ENCODE measurements around the gene PACS2.
"Not testable (repeated sequence)": the region's sequence is repeated elsewhere in the genome, so short reads cannot be mapped to it uniquely, and the experiment has no call there.

The PACS2 gene

GRCh38 chr14:105273062-105273461, 41.5 kb upstream of the PACS2 start:
- Histone ChIP-seq H3K4me3 (ENCODE audit: low read length, poor library complexity, severe bottlenecking) (no peak overlapping the region), H3K9me3 (ENCODE audit: insufficient read depth, low read depth, low read length) (no peaks in the 10 kb centered on the region), H3F3A (ENCODE audit: low read depth) (no peaks in the 10 kb centered on the region), H3K9me2 (replicated peaks; ENCODE audit: low read depth, low read length) (no peaks in the 10 kb centered on the region), H3K27me3 (ENCODE audit: insufficient read depth, low read length, poor library complexity, severe bottlenecking) (no peaks in the 10 kb centered on the region), H3K9ac (ENCODE audit: low read depth, low read length, poor library complexity, severe bottlenecking) (no peak overlapping the region), H3K79me2 (ENCODE audit: insufficient read depth, low read length) (peaks cover 18% of the 10 kb centered on the region; the same call in 1 of the 2 replicates), H3K4me2 (ENCODE audit: low read depth, low read length, poor library complexity, severe bottlenecking) (no peak overlapping the region), H2AFZ (ENCODE audit: low read length) (no peak overlapping the region), H4K20me1 (ENCODE audit: insufficient read depth, low read length, poor library complexity, severe bottlenecking) (no peaks in the 10 kb centered on the region), H3K4me1 (ENCODE audit: insufficient read depth, low read length, poor library complexity, severe bottlenecking) (no peaks in the 10 kb centered on the region), H3K36me3 (ENCODE audit: insufficient read depth, low read length) (peaks cover 4% of the 10 kb centered on the region; the same call in 1 of the 2 replicates)
- no peak for TF ChIP-seq EZH2phosphoT487 (IDR thresholded peaks at IDR 0.05; ENCODE audit: borderline replicate concordance)
- no peak for TF ChIP-seq CTCF (conservative IDR thresholded peaks at IDR 0.05; ENCODE audit: low read length)

DNA sequence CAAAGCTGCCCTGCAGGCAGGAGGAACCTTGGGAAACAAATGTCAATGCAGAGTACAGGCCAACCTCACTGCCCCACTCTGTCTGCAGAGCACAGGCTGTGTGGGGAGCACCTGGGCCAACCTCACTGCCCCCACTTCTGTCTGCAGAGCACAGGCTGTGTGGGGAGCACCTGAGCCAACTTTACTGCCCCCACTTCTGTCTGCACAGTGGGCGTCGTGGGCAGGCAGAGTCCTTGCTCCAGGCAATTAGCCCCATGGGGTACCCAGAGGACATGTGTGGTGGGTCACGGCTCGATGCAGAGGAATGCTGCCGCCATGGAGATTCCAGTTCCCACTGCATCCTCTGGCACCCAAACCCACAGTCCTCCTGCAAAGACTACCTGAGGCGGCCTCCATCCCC, 39.9 kb upstream of the PACS2 start:
- Histone ChIP-seq H3K9ac (ENCODE audit: low read depth, low read length, poor library complexity, severe bottlenecking) (no peak overlapping the region), H3K79me2 (ENCODE audit: insufficient read depth, low read length) (peaks cover 28% of the 10 kb centered on the region; the same call in 1 of the 2 replicates), H3K4me2 (ENCODE audit: low read depth, low read length, poor library complexity, severe bottlenecking) (no peak overlapping the region), H3F3A (ENCODE audit: low read depth) (no peaks in the 10 kb centered on the region), H2AFZ (ENCODE audit: low read length) (no peak overlapping the region), H3K9me2 (replicated peaks; ENCODE audit: low read depth, low read length) (no peaks in the 10 kb centered on the region), H3K27me3 (ENCODE audit: insufficient read depth, low read length, poor library complexity, severe bottlenecking) (no peaks in the 10 kb centered on the region), H3K4me1 (ENCODE audit: insufficient read depth, low read length, poor library complexity, severe bottlenecking) (no peaks in the 10 kb centered on the region), H3K4me3 (ENCODE audit: low read length, poor library complexity, severe bottlenecking) (no peak overlapping the region), H3K36me3 (ENCODE audit: insufficient read depth, low read length) (peaks cover 3% of the 10 kb centered on the region; the same call in 1 of the 2 replicates), H3K9me3 (ENCODE audit: insufficient read depth, low read depth, low read length) (no peaks in the 10 kb centered on the region), H4K20me1 (ENCODE audit: insufficient read depth, low read length, poor library complexity, severe bottlenecking) (no peaks in the 10 kb centered on the region)
- TF ChIP-seq EZH2phosphoT487 (IDR thresholded peaks at IDR 0.05; ENCODE audit: borderline replicate concordance): no peak
- no peak for TF ChIP-seq CTCF (conservative IDR thresholded peaks at IDR 0.05; ENCODE audit: low read length)

- no peak overlapping the region for H3K4me2 ChIP-seq (ENCODE audit: low read depth, low read length, poor library complexity, severe bottlenecking)
- no peaks in the 10 kb centered on the region for H3K27me3 ChIP-seq (ENCODE audit: insufficient read depth, low read length, poor library complexity, severe bottlenecking)
- H3K9ac ChIP-seq (ENCODE audit: low read depth, low read length, poor library complexity, severe bottlenecking): no peak overlapping the region
- H2AFZ ChIP-seq (ENCODE audit: low read length): no peak overlapping the region
- no peaks in the 10 kb centered on the region for H3K9me2 ChIP-seq (replicated peaks; ENCODE audit: low read depth, low read length)
- TF ChIP-seq CTCF (conservative IDR thresholded peaks at IDR 0.05; ENCODE audit: low read length): no peak
- TF ChIP-seq EZH2phosphoT487 (IDR thresholded peaks at IDR 0.05; ENCODE audit: borderline replicate concordance): no peak
- H3K4me3 ChIP-seq (ENCODE audit: low read length, poor library complexity, severe bottlenecking): no peak overlapping the region
- no peaks in the 10 kb centered on the region for H4K20me1 ChIP-seq (ENCODE audit: insufficient read depth, low read length, poor library complexity, severe bottlenecking)
- H3F3A ChIP-seq (ENCODE audit: low read depth): no peaks in the 10 kb centered on the region
- H3K36me3 ChIP-seq (ENCODE audit: insufficient read depth, low read length): peaks cover 10% of the 10 kb centered on the region; the same call in 1 of the 2 replicates
- no peaks in the 10 kb centered on the region for H3K9me3 ChIP-seq (ENCODE audit: insufficient read depth, low read depth, low read length)
- peaks cover 36% of the 10 kb centered on the region; the same call in 1 of the 2 replicates for H3K79me2 ChIP-seq (ENCODE audit: insufficient read depth, low read length)
- peaks cover 3% of the 10 kb centered on the region for H3K4me1 ChIP-seq (ENCODE audit: insufficient read depth, low read length, poor library complexity, severe bottlenecking)
Observed at GRCh38 chr14:105275267-105275946, 39.1 kb upstream of the PACS2 start.

DNA sequence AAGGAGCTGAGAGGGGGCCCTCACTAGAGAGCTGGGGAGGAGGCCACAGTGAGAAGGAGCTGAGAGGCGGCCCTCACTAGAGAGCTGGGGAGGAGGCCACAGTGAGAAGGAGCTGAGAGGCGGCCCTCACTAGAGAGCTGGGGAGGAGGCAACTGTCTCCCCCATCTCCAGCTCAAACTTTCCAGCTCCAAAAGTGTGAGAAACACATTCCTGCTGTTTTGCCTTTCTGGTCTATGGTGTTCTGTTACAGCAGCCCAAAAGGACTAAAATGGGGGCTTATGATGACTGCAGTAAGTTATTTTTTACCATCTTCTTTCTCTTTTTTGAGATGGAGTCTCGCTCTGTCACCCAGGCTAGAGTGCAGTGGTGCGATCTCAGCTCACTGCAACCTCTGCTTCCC, 37.1 kb upstream of the PACS2 start:
- peaks cover 56% of the 10 kb centered on the region; the same call in 1 of the 2 replicates for H3K79me2 ChIP-seq (ENCODE audit: insufficient read depth, low read length)
- H3F3A ChIP-seq (ENCODE audit: low read depth): not testable (repeated sequence)

More for the DNA sequence above, 37.1 kb upstream of the PACS2 start:
- peaks cover 15% of the 10 kb centered on the region; the same call in 1 of the 2 replicates for H3K36me3 ChIP-seq (ENCODE audit: insufficient read depth, low read length)
- not testable (repeated sequence) for H3K9me3 ChIP-seq (ENCODE audit: insufficient read depth, low read depth, low read length); H3K9ac ChIP-seq (ENCODE audit: low read depth, low read length, poor library complexity, severe bottlenecking); H3K4me3 ChIP-seq (ENCODE audit: low read length, poor library complexity, severe bottlenecking); H2AFZ ChIP-seq (ENCODE audit: low read length); H3K27me3 ChIP-seq (ENCODE audit: insufficient read depth, low read length, poor library complexity, severe bottlenecking); H3K4me1 ChIP-seq (ENCODE audit: insufficient read depth, low read length, poor library complexity, severe bottlenecking); H4K20me1 ChIP-seq (ENCODE audit: insufficient read depth, low read length, poor library complexity, severe bottlenecking); H3K4me2 ChIP-seq (ENCODE audit: low read depth, low read length, poor library complexity, severe bottlenecking); H3K9me2 ChIP-seq (replicated peaks; ENCODE audit: low read depth, low read length)
